Epidermal melanocyte (primary cell): ENCODE results near the gene TSPEAR.
"Not testable (repeated sequence)": the region's sequence is repeated elsewhere in the genome, so short reads cannot be mapped to it uniquely, and the experiment has no call there.

Source experiments
- DNase-seq: peaks from one replicate; pipeline ENCODE4 v3.0.0; 2011; ENCODE audit warnings: low spot score; ENCODE audit not compliant: insufficient read length

Gene TSPEAR

DNA sequence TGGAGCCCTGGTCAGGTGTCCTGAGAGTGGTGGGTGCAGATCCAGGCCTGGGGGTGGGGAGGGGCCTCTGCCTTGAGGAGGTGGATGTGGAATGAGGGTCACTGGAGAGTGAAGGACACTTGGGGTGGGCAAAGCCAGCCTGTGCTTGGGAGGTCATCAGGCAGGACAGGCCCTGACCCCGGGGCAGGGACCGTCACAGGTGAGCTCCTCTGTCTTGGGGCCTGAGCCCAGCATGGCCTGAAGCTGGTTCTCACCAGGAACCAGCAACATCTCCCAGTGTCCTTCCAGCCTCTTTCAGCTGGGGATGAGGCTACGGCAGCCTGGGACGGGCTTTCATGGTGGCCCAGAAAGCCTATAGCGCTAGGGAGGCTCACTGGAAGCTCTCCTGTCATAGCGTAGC, 159.2 kb downstream of the TSPEAR start:
- DNase-seq: no peak

DNA sequence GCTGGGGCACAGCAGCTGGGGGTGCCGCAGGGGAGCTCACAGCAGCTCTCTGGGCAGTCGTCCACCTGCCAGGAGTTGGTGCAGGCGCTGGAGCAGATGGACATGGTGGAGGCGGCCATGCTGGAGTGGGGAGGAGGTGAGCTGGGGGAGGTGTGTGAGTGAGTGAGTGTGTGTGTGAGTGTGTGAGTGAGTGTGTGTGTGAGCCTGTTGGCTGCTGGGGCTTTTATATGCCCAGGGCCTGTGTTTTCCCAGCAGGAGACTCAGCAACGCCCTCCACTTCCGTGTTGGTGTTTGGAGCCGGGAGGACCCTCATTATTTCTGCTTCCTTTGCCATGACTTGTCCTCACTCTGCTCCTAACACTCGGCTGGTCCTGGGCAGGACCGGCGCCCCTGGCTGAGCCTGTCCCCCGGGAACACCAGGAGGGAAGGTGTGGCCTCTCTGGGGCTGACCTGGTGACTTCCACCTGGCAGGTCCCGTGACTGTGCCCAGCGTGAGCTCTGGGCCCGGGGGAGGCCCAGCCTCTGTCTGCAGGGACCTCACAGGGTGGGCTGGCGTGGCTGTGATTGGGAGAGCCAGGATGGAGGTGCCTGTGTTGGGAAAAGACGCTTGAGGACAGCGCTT, 159.9 kb downstream of the TSPEAR start, which contains the start of gene KRTAP10-2:
Gene KRTAP10-2, minus strand, starts transcription at position 166 of the 622 bp plus-strand sequence. Its CDS starts 47 bp downstream, at position 119.
- no peak for DNase-seq

DNA sequence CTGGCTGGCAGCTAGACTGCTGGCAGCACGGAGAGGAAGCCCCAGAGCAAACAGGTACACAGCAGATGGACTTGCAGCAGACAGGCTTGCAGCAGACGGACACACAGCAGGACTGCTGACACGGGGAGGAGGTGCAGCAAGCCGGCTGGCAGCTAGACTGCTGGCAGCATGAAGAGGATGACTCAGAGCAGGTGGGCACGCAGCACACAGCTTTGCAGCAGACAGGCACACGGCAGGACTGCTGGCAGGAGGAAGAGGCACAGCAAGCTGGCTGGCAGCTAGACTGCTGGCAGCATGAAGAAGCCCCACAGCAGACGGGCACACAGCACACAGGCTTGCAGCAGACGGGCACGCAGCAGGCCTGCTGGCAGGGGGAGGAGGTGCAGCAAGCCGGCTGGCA, 160.6 kb downstream of the TSPEAR start:
- no peak for DNase-seq

DNA sequence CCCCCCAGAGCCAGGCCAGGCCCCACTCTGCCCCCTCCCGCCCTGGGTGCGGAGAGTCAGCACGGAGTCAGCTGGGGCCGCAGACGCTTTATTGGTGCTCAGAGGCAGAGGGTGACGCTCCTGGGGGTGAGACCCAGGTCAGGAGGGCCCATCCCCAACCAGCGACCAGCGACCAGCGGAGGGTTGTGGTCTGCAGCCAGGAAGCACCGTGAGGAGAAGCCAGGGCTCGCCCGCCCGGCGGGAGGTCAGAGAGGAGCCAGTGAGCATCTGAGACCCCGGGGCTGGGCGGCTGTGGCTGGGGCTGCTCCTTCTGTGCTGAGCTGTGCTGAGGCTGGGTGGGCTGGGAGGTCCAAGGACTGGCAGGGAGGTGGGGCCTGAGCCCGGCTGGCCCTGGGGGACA, 161.1 kb downstream of the TSPEAR start:
- DNase-seq: not testable (repeated sequence)

DNA sequence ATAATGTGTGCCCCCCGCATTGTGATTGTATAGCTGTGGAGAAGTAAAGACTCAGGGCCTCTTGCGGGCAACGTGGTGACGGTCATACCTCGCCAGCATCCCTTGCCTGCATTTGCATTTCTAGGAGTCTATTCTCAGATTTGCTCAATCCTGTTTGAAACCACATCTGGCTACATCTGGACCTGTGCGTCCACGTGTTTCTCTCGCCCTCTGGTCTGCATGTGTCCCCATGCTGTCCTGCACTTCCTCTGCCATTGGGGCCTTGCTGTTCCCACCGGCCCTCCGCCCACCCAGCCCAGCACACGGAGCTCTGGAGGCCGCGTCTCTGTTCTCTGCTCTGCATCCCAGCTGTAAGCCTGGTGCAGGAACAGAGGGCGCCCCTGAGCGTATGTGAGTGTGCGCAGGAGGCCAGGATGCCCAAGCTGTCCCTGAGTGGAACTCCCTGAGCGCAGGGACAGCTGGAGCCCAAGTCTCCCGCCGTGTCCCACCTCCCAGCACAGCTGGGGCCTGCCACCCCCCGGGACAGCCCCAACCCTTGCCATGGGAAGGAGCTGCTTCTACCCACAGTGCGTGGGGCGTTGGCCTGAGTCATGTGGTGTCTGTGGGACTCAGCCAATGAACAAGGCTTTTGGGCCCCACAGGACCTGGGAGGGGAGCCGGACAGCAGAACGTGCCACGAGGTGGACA, 161.7 kb downstream of the TSPEAR start:
- no peak for DNase-seq

DNA sequence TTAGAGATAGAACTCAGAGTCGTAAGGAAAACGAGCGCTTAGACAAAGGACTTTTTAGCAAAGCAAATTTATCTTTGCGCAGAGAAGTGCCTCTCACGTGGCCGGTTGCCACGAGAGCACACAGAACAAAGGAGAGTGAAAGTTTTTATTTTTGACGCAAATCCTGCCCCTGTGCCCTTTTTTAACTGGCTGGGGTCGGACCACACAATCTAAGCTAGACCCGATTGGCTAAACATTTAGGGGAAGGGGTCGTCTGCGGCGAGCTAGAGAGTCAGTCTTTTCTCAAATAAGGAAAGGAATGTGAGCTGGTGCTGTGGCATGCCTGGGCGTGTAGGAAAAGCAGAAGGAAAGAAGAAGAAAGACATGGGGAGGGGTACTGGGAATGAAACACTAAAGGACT, 162.4 kb downstream of the TSPEAR start:
- no peak for DNase-seq

DNA sequence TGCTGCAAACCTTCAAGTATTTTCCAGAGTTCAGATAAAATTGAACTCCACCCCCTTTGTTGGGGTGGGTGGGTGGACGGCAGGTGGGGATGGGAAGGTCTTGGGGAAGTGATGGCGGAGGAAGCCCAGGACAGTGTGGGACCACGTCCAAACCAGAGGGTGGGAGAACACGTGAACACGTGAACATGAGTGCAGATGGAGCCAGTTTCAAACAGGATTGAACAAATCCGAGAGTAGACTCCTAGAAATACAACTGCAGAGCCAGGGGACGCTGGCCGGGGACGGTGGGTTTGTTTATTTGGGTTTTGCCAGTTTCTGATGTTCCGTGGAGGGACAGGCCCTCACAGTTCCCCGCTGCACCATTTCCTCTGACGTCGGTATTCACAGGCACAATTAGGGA, 163.0 kb downstream of the TSPEAR start:
- no peak for DNase-seq

DNA sequence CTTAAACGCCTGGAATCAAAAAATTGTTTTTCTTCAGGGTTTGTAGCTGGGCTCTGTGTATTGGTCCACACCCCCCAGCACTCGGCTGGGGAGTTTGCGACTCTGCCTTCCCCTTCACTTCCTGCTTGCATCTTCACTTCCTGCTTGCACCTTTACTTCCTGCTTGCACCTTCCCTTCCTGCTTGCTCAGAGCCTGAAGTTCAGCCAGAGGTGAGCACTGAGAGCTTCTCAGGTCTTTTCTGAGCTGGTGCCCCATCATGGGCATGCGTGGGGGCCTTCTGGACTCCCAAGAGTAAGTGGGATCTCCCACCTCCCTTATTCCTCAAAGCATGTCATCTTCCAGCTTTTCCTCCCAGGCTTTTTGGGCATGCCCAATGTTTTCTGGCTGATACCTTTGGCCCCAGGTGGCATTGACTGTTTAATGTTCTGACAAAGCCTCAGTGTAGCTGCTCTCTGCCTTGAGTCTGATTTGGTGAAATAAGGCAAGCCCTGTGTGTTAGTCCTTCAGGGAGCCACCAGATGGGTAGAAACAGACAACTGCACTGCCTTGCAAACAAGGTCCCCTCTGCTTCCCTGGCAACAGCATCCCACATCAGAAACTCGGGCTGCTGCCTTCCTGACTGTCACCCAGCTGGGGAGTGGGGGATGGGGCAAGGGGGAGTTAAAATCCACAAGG, 163.6 kb downstream of the TSPEAR start:
- DNase-seq: no peak

DNA sequence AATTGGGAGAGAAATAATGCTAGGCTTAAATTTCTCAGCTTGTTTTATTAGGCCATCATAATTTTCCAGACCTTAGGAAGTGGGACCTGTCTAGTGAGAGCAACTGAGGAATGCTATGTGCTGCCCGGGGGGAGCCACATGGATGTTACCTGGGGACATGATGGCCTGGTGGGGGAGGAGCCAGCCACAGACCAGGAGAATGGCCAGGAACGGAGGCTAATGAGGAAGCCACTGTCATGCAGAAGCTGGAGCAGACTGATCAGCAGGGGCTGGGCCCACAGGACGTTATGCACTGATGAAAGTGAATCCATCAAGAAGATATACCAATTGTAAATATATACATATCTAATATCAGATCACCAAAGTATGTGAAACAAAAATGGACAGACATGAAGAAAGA, 166.8 kb downstream of the TSPEAR start:
- DNase-seq: no peak

DNA sequence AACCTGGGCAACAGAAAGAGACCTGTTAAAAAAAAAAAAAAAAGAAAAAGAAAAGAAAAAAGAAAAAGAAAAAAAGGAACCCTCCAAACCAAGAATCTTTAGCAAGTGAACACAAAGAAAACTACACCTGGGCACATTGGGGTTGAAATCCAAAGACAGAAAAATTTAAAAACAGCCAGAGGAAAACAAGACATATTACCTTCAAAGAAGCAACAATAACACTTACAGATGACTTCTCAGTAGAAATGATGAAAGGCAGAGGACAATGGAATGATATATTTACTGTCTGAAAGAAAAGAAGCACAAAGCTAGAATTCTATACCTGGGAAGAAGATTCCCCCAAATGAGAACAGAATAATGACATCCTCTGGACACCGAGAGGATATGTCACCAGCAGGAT, 168.7 kb downstream of the TSPEAR start:
- DNase-seq: no peak

DNA sequence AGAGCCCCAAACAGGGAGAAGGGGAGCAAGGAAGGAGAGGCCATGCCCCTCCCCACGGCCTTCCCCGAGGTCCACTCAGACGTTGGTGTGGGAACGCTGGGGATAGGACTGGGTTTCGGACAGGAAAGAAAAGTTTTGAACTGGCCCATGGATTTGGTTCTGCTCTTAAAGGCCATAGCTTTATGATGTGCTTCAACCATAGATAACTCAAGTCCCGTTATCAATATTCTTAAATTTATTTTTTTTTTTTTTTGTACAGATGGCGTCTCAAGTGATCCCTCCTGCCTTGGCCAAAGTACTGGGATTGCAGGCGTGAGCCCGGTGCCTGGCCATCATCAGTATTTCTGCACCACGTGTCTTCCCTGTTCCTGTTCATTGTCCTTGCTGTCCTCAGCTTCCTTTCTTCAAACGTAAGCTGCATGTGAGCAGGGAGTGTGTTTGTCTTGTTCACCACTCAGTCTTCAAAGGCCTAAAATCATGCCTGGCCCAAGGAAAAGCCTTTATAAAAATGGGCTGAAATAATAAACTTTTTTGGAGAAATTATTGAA, 170.6 kb downstream of the TSPEAR start:
- no peak for DNase-seq

DNA sequence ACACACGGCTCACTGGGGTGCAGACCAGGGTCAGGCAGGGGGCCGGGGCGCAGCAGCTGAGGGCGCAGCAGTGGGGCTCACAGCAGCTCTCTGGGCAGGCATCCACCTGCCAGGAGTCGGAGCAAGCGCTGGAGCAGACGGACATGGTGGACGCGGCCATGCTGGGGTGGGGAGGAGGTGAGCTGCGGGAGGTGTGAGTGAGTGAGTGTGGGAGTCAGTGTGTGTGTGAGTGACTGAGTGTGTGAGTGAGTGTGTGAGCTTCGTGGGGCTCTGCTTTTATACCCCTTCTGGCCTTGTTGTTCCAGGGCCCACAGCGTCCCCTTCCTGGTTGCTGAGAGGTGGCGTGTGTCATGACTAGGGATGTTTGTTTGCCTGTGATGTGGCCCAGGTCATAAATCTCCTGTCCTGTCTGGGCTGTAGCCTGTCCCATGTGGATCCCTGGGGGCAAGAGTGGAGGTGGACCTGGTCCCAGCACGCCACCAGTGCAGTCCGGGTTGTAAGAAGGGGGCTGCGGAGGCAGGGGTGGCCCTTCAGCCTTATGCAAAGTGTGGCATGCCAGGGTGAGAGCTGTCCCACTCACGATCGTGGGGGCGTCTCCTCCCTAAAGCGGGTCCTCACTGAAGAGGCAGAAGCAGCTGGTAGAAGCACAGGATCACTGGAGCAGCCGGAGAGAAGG, 171.2 kb downstream of the TSPEAR start, which contains the start of gene KRTAP10-1:
Gene KRTAP10-1, minus strand, starts transcription at position 205 of the 676 bp plus-strand sequence. Its CDS starts 45 bp downstream, at position 160.
- no peak for DNase-seq

DNA sequence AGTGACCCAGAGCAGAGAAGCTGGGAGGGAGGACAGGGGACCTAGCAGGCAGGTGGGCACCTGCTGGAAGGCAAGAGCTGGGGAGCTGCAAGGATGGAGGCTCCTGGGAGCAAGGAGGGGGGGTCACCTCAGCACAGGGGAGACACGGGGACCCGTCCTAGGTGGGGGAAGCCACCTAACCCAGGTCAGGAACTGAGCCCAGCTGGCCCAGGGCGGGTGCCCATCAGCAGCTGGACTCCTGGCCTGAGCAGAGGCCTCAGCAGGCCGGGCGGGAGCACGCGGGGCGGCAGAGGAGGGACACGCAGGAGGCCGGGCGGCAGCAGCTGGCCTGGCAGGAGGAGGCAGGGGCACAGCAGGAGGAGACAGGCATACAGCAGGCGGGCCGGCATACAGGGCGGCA, 172.3 kb downstream of the TSPEAR start:
- DNase-seq: no peak

DNA sequence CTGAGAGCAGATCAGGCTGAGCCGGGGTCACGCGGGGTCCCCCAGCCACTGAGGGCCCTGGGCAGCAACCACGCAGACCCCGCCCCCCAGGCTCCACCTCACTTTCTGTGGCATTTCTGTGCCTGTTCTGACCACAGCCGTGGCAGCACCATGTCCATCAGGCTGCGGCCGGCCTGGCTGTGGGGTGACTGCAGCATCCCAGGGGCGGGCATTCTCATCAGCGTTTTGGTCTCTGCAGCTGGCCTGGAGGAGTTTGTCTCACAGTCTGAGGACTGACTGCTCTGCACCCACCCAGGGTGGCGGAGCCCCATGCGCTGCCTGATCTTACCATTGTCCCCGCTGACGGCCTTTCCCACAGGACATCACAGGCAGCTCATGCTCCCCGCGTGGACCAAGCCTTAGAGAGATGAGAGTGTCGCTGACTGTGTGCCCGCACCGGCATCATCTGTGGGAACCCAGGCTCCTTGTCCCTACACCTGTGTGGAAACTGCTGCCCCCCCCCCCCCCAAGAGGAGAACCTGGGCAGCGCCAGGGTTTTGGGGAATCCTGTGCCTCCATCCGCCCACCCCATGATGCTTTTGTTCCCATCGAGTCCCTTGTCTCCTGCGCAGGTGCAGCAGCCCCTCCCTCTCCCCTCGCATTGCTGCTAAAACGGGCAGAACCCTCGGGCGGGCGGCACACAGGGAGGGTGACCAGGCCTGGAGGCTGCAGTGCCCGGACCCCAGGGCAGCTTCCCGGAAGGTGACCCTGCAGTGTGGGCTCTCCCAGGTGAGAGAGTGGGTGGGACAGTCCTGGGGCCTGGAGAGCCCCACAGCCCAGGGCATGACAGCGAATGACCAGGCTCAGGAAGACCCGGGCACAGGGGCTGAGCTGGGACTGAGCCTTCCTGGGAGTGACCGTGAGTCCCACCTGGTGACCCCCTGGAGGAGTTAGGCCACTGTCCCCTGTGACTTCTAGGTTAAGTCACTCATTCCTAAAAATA, 173.2 kb downstream of the TSPEAR start:
- no peak for DNase-seq

DNA sequence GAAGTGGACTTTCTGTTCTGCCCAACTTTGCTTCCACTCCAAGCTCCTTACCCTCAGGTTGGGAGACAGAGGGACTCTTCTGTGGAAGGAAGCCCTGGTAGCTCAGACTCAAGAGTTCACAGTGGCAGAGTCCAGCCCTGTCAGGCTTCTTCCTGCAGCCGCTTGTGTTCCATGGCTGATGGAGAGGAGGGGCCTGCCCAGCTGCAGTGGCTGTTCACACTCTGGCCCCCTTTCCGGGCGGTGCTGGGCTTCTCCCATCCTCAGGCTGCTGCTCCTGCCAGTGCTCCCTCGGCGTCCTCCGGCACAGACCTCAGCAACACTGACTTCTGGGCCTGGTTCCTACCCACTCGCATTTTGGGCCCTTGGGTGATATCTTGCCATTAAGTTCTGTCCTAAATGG, 175.4 kb downstream of the TSPEAR start:
- DNase-seq: no peak

DNA sequence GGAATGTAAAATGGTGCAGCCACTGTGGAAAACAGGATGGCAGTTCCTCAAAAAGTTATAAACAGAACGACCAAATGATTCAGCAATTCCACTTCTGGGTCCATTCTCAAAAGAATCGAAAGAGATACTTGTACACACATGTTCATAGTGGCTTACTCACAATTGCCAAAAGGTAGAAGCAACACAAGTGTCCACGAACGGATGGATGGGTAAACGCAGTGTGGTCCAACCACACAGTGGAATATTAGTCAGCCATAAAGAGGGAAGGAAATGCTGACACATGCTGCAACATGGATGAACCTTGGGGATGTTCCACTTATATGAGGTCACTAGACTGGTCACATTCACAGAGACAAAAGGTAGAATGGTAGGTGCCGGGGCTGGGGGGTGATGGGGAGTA, 176.7 kb downstream of the TSPEAR start:
- no peak for DNase-seq

DNA sequence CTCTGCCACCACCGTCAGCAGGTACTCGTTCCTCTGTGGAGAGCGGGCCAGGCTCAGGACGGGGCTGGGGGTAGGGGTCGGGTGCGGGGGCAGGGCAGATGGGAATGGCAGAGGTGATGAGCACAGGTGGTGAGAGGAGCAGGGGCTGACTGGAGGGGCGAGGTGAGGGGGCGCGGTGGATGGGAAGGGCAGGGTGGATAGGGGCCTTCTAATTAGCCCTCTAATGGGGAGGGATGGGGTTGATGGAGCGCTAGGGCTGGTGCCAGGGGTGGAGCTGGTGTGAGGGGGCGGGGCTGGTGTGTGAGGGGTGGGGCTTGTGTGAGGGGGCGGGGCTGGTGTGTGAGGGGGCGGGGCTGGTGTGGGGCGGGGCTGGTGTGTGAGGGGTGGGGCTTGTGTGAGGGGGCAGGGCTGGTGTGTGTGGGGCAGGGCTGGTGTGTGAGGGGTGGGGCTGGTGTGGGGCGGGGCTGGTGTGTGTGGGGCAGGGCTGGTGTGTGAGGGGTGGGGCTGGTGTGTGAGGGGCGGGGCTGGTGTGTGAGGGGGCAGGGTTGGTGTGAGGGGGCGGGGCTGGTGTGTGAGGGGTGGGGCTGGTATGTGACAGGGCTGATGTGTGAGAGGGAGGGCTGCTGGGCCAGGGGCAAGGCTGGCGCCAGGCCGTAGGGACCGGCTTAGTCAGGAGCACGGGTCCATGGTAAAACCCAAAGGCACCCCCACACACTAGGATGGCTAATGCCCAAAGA, 177.3 kb downstream of the TSPEAR start:
- DNase-seq: no peak

DNA sequence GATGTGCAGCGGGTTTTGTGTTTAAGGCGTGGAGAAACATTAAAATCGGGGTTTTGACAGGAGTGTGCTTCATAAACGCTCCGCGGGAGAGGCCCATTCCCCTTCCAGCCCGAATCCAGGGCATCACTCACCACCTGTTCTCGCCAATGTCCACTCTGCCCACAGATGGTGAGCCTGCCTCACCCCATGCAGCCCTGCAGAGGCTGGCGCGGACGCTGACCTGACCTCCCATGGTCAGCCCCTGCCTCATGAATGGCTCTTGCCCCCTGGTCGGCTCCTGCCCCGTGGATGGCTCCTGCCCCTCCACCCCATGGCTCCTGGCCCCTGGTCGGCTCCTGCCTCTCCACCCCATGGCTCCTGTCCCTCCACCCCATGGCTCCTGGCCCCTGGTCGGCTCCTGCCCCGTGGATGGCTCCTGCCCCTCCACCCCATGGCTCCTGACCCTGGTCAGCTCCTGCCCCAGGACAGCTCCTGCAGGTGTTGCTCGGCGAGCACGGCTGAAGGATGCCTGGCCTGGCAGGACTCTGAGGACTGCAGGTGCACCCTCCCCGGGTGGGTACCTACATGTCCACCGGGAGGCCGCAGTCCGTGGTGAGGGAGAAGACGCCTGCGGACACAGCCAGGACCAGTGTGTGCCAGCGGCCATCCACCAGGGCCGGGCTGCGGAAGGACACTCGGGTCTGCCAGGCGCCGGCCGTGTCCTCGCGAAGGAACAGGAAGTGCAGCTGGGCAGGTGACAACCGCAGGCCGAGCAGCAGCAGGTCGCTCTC, 178.1 kb downstream of the TSPEAR start:
- no peak for DNase-seq

DNA sequence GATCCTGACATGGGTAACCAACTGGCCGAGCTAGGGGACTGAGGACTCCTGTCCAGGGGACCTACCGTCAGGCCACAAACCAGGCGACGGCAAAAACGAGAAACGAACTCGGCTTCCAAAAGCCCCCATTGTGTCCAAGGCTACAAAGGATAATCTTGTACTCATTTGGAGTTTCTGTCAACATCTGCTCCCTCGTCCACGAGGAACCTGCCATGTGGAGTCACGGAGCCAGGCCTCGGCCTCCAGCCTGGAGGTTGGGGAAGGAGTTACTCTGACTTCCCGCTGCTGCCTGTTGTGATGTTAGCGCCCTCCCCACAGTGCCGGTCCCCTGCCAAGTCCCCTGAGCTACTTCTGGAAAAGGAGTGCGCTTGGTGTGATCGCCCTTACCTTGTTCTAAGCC, 178.7 kb downstream of the TSPEAR start:
- DNase-seq: no peak
